ENCODE data around the gene GFOD1. TPM values are rescaled to one million over a fixed set of nuclear protein-coding genes. Genes with fewer than 3 reads are reported as not detected.

Gene GFOD1
- total RNA-seq, 2 experiments from 2014 or later, result 22.6 to 35.0 TPM

GRCh38 chr6:13433709-13434121 is 53.7 kb downstream of the GFOD1 start:
- Histone ChIP-seq H3K4me3 (ENCODE audit: low read depth, low read length, poor library complexity, severe bottlenecking) (no peak overlapping the region), H3K4me1 (ENCODE audit: insufficient read depth, low read length, poor library complexity, severe bottlenecking) (peaks cover 35% of the 10 kb centered on the region), H3K36me3 (ENCODE audit: insufficient read depth, low read length) (peaks cover 16% of the 10 kb centered on the region), H3K27ac (ENCODE audit: low read depth, low read length, poor library complexity, severe bottlenecking) (peak overlapping the region; percentile 11), H2AFZ (ENCODE audit: low read length) (no peak overlapping the region), H4K20me1 (ENCODE audit: insufficient read depth, low read length) (0 out of 2 replicates have a peak, but pooled peaks cover 2% of the 10 kb centered on the region), H3K4me2 (ENCODE audit: low read length) (no peak overlapping the region), H3K9me2 (ENCODE audit: insufficient read depth, low read length) (no peaks in the 10 kb centered on the region), H3K79me2 (ENCODE audit: insufficient read depth, low read depth, low read length) (peaks cover 25% of the 10 kb centered on the region; the same call in 1 of the 2 replicates), H3K9me3 (ENCODE audit: low read length) (no peaks in the 10 kb centered on the region; the same call in 1 of the 2 replicates)
- no TSS peak for BruUV-seq (replicated peaks)
- ChIA-PET POLR2A (interaction anchor here (0.7 to 2.2 kb wide), 3 partner anchors 11 to 26 kb away, joined by 3 to 9 read pairs (median 4); no protein-coding TSS in a partner anchor), CTCF (ENCODE audit: unreplicated experiment) (no interaction called here)
- TF ChIP-seq EZH2phosphoT487 (IDR thresholded peaks at IDR 0.05; ENCODE audit: borderline replicate concordance, low read depth, low read length) (no peak), CTCF (conservative IDR thresholded peaks at IDR 0.05; ENCODE audit: low read length) (no peak)
- intact Hi-C loops (cut with micrococcal nuclease; ENCODE audit: unreplicated experiment), result no loop called here
- no peak for DNase-seq (ENCODE audit: low spot score)

- BruUV-seq (replicated peaks), result no TSS peak
- POLR2A ChIA-PET, result interaction anchor here (0.6 to 2.2 kb wide), 8 partner anchors 12 to 763 kb away, joined by 3 to 9 read pairs (median 4); no protein-coding TSS in a partner anchor
- CTCF ChIA-PET (ENCODE audit: unreplicated experiment), result no interaction called here
Measured at GRCh38 chr6:13432526-13433184, 54.7 kb downstream of the GFOD1 start.

More at GRCh38 chr6:13432526-13433184, 54.7 kb downstream of the GFOD1 start:
- peaks cover 46% of the 10 kb centered on the region for H3K4me1 ChIP-seq (ENCODE audit: insufficient read depth, low read length, poor library complexity, severe bottlenecking)
- no peak overlapping the region for H3K4me2 ChIP-seq (ENCODE audit: low read length)
- 0 out of 2 replicates have a peak, but pooled peaks cover 6% of the 10 kb centered on the region for H4K20me1 ChIP-seq (ENCODE audit: insufficient read depth, low read length)
- no peak overlapping the region for H2AFZ ChIP-seq (ENCODE audit: low read length)
- H3K9me3 ChIP-seq (ENCODE audit: low read length), result no peaks in the 10 kb centered on the region; the same call in 1 of the 2 replicates
- no peak for DNase-seq (ENCODE audit: low spot score)
- intact Hi-C loops (cut with micrococcal nuclease; ENCODE audit: unreplicated experiment), result no loop called here
- no peaks in the 10 kb centered on the region for H3K9me2 ChIP-seq (ENCODE audit: insufficient read depth, low read length)
- H3K27ac ChIP-seq (ENCODE audit: low read depth, low read length, poor library complexity, severe bottlenecking), result no peak overlapping the region
- peaks cover 28% of the 10 kb centered on the region; the same call in 1 of the 2 replicates for H3K79me2 ChIP-seq (ENCODE audit: insufficient read depth, low read depth, low read length)
- H3K36me3 ChIP-seq (ENCODE audit: insufficient read depth, low read length), result peaks cover 16% of the 10 kb centered on the region
- no peak for TF ChIP-seq EZH2phosphoT487 (IDR thresholded peaks at IDR 0.05; ENCODE audit: borderline replicate concordance, low read depth, low read length)
- TF ChIP-seq CTCF (conservative IDR thresholded peaks at IDR 0.05; ENCODE audit: low read length), result no peak
- no peak overlapping the region for H3K4me3 ChIP-seq (ENCODE audit: low read depth, low read length, poor library complexity, severe bottlenecking)

All from OCI-LY7 (cell line).